Breast epithelium (tissue), 3 donors: ENCODE data around the gene PIP4P1.

Experiments used
- POLR2A ChIP-seq: fragments of 450-650 bp; IDR thresholded peaks from one replicate; pipeline ENCODE4 v1.6.1; 2016; ENCODE audit warnings: antibody characterized with exemption, mild to moderate bottlenecking, moderate library complexity
- POLR2AphosphoS5 ChIP-seq, 3 donors: sonication (generic); formaldehyde crosslinking; IDR thresholded peaks; one replicate each; pipeline ENCODE4 v1.6.1; 2017; ENCODE audit warnings: antibody characterized with exemption in 3 of 3
- TF ChIP-seq, protein P1 (sequence below), 3 donors: fragments of 450-650 bp; IDR thresholded peaks; one replicate each; pipeline ENCODE4 v1.5.1; 2016 to 2017; ENCODE audit warnings: antibody characterized with exemption in 3 of 3, mild to moderate bottlenecking in 3 of 3, moderate library complexity in 3 of 3

DNA sequence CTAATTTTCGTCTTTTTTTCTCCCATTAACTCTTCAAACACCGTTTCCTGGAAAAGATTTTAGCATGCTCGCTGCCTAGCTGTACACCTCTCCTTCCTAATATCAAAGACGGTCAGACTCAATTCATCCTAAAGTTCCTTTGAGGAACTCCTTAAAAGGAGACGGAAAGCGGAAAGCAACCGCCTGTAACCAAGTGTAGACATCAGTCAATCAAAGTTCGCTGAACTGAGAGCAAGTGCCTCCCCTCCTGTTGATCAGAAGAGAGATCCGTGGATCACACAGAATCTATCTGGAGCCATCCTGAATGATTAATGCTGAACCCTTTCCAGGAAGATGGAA lies 47.5 kb downstream of the PIP4P1 start:
- TF ChIP-seq, protein P1, sequence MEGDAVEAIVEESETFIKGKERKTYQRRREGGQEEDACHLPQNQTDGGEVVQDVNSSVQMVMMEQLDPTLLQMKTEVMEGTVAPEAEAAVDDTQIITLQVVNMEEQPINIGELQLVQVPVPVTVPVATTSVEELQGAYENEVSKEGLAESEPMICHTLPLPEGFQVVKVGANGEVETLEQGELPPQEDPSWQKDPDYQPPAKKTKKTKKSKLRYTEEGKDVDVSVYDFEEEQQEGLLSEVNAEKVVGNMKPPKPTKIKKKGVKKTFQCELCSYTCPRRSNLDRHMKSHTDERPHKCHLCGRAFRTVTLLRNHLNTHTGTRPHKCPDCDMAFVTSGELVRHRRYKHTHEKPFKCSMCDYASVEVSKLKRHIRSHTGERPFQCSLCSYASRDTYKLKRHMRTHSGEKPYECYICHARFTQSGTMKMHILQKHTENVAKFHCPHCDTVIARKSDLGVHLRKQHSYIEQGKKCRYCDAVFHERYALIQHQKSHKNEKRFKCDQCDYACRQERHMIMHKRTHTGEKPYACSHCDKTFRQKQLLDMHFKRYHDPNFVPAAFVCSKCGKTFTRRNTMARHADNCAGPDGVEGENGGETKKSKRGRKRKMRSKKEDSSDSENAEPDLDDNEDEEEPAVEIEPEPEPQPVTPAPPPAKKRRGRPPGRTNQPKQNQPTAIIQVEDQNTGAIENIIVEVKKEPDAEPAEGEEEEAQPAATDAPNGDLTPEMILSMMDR (IDR thresholded peaks at IDR 0.05), result no peak
- no peak for TF ChIP-seq POLR2AphosphoS5 (IDR thresholded peaks at IDR 0.05)
- no peak for TF ChIP-seq POLR2A
